Upper lobe of right lung (tissue), 1 donor: Measurements from ENCODE around the gene KATNB1. TPM values are rescaled to one million over a fixed set of nuclear protein-coding genes. Genes with fewer than 3 reads are reported as not detected.
A peak's percentile ranks its signal among the peaks of the same experiment; 100 is the strongest.

ENCODE experiments used
- ATAC-seq: fragments of 200-7000 bp; cut with Tn5 transposase; one replicate; pipeline ENCODE4 v1.9.1; 2020; ENCODE audit warnings: mild to moderate bottlenecking, moderate library complexity
- DNase-seq: peaks from one replicate; pipeline ENCODE4 v3.0.0-alpha.2; 2020
- H3K27ac ChIP-seq: fragments of 200-600 bp; one replicate; pipeline ENCODE4 v1.8.0; 2022
- H3K27me3 ChIP-seq: fragments of 200-600 bp; one replicate; pipeline ENCODE4 v1.8.0; 2022; ENCODE audit warnings: mild to moderate bottlenecking
- H3K36me3 ChIP-seq: fragments of 200-600 bp; one replicate; pipeline ENCODE4 v1.8.0; 2022
- H3K4me1 ChIP-seq: fragments of 200-600 bp; one replicate; pipeline ENCODE4 v1.8.0; 2022
- H3K4me3 ChIP-seq: fragments of 200-600 bp; one replicate; pipeline ENCODE4 v1.8.0; 2022; ENCODE audit warnings: mild to moderate bottlenecking
- H3K9me3 ChIP-seq: fragments of 200-600 bp; one replicate; pipeline ENCODE4 v1.8.0; 2022
- CTCF ChIP-seq: fragments of 200-600 bp; IDR thresholded peaks from one replicate; pipeline ENCODE4 v1.8.0; 2022; ENCODE audit warnings: antibody characterized with exemption
- intact Hi-C: fragments of 100-400 bp; cut with DNase I; formaldehyde crosslinking; loops from one replicate; pipeline ENCODE4 v1.11.0; 2022
- total RNA-seq: library from RNA; stranded (reverse); fragmentation: NEBNext Ultra II Directional; extraction: Animal tissue kit (Norgen Biotek cat#: 25700); gene quantifications from one replicate; pipeline ENCODE4 v1.2.1, GENCODE V29; 2021
- donor health status: DM: no; HTN: yes; CAD: no; lungs with severe emphysema.

KATNB1 gene
- total RNA-seq, 1 donor from 2014 or later, result 16.6 TPM

GRCh38 chr16:57762365-57763040 lies 26.9 kb downstream of the KATNB1 start:
- TF ChIP-seq CTCF, result no peak
- no peaks in the 10 kb centered on the region for H3K27me3 ChIP-seq

GRCh38 chr16:57763285-57764005 lies 27.9 kb downstream of the KATNB1 start:
- ATAC-seq, result no peak
- Histone ChIP-seq H3K36me3 (peaks cover 49% of the 10 kb centered on the region), H3K27me3 (no peaks in the 10 kb centered on the region), H3K27ac (no peak overlapping the region), H3K4me1 (peaks cover 3% of the 10 kb centered on the region), H3K4me3 (no peak overlapping the region), H3K9me3 (no peaks in the 10 kb centered on the region)
- DNase-seq, result no peak
- no peak for TF ChIP-seq CTCF
- intact Hi-C loops, result no loop called here

More at GRCh38 chr16:57762365-57763040, 26.9 kb downstream of the KATNB1 start:
- Histone ChIP-seq H3K27ac (no peak overlapping the region), H3K4me3 (no peak overlapping the region), H3K4me1 (peaks cover 8% of the 10 kb centered on the region), H3K9me3 (no peaks in the 10 kb centered on the region), H3K36me3 (peaks cover 50% of the 10 kb centered on the region)
- intact Hi-C loops, result no loop called here
- no peak for ATAC-seq
- DNase-seq, result no peak

- H3K4me3 ChIP-seq, result no peak overlapping the region
- no peak for ATAC-seq
- H3K27me3 ChIP-seq, result no peaks in the 10 kb centered on the region
- TF ChIP-seq CTCF, result no peak
- H3K9me3 ChIP-seq, result no peaks in the 10 kb centered on the region
- intact Hi-C loops, result no loop called here
- no peak overlapping the region for H3K27ac ChIP-seq
- H3K36me3 ChIP-seq, result peaks cover 54% of the 10 kb centered on the region
- peaks cover 3% of the 10 kb centered on the region for H3K4me1 ChIP-seq
- no peak for DNase-seq
These were observed 28.4 kb downstream of the KATNB1 start for GRCh38 chr16:57764006-57764340.

GRCh38 chr16:57764341-57765159 lies 29.0 kb downstream of the KATNB1 start:
- ATAC-seq, result peak; percentile 56

More at GRCh38 chr16:57764341-57765159, 29.0 kb downstream of the KATNB1 start:
- Histone ChIP-seq H3K27me3 (no peaks in the 10 kb centered on the region), H3K27ac (no peak overlapping the region), H3K4me3 (no peak overlapping the region), H3K36me3 (peaks cover 60% of the 10 kb centered on the region), H3K4me1 (peaks cover 3% of the 10 kb centered on the region), H3K9me3 (no peaks in the 10 kb centered on the region)
- intact Hi-C loops, result no loop called here
- TF ChIP-seq CTCF, result no peak
- DNase-seq, result no peak
